Activated CD4-positive, alpha-beta T cell treated with anti-CD3 and anti-CD28 coated beads for 4 hours (primary cell): ENCODE measurements around the gene EPHB1.
"Not testable (repeated sequence)": the region's sequence is repeated elsewhere in the genome, so short reads cannot be mapped to it uniquely, and the experiment has no call there.

Experiments used
- DNase-seq, 2 donors: peaks; one replicate each; pipeline ENCODE4 v3.0.0-alpha.2; 2020

EPHB1 gene

DNA sequence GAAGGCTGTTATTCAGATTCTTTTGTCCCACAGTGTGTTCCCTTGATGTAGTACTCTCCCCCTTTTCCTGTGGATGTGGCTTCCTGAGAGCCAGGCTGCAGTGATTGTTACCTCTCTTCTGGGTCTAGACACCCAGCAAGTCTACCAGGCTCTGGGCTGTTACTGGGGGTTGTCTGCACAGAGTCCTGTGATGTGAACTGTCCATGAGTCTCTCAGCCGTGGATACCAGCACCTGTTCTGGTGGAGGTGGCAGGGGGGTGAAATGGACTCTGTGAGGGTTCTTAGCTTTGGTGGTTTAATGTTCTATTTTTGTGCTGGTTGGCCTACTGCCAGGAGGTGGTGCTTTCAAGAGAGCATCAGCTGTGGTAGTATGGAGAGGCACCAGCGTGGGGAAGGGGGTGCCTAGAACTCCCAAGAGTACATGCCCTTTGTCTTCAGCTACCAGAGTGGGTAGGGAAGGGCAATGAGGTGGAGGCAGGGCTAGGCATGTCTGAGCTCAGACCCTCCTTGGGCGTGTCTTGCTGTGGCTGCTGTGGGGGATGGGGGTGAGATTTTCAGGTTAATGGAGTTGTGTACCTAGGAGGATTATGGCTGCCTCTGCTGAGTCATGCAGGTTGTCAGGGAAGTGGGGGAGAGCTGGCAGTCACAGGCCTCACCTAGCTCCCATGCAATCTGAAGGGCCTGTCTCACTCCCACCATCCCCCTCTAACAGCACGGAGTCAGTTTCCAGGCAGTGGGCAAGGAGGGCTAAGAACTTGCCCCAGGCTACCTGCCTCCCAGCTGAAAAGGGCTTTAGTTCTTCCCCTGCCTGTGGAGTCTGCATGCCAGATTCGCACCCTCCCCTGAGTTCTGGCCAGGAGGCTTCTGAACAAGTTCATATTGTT is 272.0 kb downstream of the EPHB1 start:
- DNase-seq = not testable (repeated sequence)

DNA sequence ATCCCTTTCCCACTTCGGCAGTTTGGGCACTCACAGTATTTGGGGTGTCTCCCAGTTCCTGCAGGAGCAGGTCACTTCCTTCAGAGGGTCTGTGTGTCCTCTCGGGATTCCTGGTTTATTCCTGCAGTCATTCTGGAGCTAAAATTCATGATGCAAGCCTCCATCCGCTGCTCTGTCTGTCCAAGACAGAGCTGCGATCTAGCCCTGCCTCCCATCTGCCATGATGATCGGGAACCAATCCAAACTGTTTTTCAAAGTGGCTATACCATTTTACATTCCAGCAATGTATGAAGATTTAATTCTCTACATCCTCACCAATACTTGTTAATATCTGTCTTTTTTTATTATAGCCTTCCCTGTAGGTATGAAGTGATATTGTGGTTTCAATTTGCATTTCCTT is 273.0 kb downstream of the EPHB1 start:
- no peak for DNase-seq

DNA sequence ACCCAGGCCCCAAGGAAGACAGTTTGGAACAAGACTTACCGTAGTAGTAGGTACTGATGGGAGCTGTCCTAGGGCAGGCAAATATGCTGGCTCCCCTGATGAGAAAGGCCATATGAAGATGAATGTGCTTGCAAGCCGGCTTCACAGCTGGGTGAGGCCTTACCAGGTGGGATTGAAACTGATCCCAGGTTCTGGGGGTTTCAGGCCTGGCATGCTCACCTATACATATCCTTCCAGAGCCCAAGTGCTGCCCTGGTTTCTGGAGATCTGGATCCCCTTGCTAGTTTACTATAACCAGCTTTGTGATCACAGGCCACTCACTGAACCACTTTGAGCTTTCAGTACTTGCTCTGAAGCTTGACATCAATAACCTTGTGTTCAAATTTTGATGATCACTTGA is 274.3 kb downstream of the EPHB1 start:
- DNase-seq = no peak

DNA sequence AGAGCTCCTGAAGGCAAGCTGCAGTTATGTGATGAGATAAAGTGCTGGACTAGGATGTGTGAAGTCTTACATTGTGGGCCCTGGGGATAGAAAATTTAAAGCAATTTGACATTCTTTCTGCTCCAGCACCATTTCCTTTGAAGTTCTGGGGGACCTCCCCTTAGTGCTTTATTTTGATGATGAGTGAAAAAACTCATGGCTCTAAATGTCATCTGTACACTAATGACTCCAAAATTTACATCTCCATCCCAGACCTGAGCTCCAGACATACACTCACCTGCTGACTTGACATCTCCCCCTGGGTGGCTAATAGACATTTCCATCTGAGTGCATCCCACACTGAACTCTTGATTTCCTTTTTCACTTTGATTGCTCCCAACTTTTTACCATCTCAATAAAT is 276.4 kb downstream of the EPHB1 start:
- no peak for DNase-seq

DNA sequence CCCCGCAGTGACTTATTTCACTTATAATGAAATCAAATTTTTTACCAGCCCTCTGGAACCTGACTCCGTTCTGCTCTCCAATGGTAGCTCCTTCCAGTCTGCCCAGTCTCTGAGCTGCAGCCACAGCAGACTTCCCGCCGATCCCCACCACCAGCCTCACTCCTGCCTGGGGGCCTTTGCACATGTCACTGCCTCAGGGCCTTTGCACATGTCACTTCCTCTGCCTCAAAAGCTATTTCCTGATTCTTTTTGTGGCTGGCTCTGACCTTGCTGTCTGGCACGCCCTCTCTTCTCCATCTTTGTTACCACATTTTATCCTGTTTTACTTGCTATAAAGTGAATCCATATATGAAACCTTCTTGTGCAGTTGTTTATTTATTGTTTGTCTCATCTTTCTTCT is 277.4 kb downstream of the EPHB1 start:
- DNase-seq = no peak

DNA sequence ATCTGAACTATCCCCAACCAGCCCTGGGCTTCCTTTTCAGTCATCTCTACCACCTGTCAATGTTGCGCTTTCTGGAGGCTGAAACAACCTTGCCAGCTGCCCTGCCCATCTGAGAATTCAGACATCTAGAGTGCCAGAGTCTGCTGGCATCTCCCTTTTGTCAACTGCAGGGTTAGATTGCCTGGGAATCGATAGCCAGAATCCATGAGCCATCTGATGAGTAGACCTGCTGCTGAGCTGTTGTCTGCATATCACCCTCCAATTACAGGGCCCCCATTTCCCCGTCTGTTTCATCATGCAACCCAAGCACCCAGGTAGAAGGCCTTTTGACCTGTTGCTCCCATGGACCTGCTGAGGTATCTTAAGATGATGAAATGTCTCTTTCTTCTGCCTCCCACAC is 280.1 kb downstream of the EPHB1 start:
- no peak for DNase-seq

DNA sequence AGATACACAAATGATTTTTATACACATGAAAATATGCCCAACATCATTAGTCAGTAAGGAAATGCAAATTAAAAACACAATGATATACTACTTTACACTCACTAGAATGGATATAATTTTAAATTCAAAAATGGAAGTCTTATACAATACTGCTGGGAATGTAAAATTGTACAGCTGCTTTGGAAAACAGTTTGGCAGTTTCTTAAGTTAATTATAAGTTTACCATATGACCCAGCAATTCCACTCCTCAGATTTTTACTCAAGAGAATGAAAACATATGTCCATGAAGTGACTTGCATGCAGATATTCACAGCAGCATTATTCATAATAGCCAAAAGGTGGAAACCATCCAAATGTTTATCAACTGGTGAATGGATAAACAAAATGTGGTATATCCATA is 281.3 kb downstream of the EPHB1 start:
- DNase-seq = no peak

DNA sequence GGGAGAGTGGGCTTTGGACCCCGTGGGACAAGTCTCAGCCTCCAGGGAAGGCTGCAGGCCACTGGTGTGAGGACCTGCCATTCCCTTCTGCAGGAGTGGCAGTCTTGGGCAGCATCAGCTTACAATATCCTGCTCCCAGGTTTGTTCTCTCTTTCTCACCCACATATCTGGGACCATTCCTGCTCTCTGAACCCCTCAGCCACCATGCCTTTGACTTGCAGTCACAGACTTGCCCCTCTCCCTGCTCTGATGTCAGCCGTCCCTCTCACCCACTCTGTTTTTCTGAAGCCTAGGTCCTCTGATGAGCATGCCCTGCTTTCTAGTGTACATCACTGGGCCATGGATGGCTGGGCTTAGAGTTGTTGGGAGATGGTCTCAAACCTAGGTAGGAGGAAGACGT is 282.1 kb downstream of the EPHB1 start:
- DNase-seq = no peak

DNA sequence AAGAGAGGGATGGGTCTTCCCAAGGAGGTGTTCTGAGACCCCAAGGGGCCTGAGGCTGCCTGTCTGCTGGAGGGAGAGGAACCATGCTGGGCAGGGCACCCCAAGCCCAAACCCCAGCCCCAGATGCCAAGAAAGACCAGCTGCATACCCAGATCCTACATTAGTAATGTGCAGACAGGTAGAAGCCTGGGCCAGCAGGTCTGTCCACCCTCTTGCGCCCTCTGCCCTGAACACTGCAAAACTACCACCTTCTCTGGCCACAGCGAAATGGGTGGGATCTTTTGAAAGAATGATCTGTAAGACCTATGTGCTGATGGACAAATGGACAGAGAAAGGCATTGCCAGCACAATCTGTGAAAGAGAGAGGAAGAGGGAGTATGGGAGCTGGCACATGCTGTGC is 283.2 kb downstream of the EPHB1 start:
- DNase-seq = no peak

DNA sequence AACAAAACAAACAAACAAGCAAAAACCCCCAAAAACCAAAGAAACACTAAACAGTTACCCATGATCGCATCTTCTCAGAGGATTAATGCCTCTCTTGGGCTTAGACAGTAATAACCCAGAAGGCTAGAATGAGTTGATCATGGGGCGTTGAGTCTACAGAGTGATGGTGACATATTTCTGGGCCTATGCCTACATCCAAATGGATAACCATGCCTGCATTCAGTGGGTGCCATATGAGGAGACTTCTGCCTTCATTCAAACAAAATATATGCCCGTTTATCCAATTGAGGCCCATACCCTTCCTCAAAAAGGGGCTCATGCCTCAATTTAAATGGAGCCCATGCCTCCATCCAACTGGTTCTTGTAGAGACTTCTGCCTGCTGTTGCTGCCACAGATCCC is 284.0 kb downstream of the EPHB1 start:
- DNase-seq = no peak

DNA sequence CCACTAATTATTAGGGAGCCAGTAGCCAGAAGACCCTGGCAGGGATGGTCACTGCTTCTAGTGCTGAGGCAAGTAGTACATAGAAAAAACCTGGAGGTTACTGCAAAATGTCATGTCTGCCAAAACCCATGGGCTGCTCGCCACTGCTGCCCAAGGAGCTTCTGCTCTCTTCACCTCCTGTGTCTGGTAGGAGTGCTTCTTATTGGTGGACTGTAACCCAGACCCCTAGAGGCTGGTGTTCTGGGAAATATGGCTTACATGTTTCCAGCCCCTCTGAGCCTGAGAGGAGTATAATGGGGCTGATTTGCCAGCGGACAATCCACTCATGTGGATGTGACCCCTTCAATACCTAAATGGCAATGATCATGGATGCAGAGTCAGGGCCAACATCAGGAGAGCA is 286.4 kb downstream of the EPHB1 start:
- no peak for DNase-seq

DNA sequence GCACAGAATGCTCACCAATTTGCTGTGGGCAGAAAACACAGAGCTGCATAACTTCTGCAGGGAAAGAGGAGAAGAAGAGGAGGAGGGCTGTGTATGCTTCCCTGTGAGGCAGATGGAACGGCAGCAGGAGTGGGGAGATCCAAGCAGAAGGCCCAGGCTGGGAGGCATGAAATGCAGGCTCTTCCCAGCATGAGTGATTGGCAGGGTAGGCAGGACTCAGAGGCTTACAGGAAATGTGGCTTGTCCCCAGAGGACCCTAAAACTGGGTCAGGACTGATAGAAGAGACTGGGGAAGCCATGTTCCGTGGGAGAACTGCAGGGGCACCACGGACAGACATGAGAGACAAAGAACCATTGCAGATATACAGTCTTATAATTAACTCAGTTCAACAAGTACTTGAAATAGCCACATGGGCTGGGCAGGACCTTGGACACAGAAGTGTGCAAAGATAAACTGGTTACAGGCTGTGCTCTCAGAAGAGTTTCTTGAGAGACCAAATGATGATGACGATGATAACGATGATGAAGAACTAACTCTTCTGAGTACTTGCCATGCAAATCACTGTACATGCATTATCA is 286.9 kb downstream of the EPHB1 start:
- no peak for DNase-seq

DNA sequence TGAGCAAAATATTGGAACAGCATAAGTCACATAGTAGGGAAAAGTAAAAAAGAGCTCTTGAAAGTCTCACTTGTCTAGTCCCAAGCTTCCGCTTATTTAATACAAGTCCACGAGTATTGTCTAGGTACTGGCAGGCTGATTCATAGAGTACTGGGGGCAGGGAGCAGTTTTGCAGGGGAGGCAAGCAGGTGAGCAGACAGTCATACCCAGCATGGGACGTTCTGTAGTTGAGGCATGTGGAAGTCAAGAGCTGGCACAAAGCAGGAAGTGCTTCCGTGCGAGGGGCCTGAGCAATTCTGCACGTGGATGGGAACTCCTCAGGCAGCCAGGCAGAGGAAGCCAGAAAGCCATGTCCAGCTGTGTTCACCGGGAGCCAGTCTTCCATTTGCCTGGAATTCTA is 287.6 kb downstream of the EPHB1 start:
- DNase-seq = no peak

DNA sequence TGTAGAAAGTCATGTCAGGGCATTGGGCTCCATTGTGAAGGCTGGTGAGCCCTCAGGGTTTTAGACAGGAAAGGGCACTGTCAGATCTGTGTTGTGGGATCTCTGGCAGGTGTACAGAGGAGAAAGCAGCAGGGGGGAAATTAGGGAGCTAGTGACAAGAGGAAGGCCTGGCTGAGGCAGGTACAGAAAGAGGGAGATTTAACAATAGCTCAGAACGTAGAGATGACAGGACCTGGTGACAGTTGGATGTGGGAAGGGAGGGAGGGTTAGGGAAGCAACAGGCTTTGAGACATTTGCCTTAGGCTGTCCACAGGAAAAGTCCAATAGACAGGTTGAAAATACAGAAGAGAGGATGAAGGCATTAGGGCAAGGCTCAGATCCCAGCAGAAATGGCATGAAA is 288.1 kb downstream of the EPHB1 start:
- DNase-seq = no peak

DNA sequence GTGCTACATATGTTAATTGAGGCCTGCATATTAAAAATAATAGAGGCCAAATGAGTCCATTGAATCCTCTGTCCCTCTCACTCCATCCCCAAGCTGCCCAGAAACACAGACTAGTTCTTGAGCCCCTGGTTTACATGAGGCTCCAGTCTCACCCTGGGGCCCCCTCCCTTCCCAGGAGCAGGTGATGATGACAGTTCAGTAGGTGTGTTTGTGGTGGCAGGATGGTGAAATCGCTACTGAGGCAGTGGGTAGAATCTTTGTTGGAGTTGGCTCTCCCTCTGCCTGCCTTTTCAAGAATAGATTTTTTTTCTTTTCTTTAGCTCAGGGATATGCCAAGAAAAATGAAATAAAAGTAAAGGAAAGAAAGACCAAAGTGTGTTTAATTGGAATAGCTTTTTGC is 288.7 kb downstream of the EPHB1 start:
- DNase-seq = no peak

DNA sequence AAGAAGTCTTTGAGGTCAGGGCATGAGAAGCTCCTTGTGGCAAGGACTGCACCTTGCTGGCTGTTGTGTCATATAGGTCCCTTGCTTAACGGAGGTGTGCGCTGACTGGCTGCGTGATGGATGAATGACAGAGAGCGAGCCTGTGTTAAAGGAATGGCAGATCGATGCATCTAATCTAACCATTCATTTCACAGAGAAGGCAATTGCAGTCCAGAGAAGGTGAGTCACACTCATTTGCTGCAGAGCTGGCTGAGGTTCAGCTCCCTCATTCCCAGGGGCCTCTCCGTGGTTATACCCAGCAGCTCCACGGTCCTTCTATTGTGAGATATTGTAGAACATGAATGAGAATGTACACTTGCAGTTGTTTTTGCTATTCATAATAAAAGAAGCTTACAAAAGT is 289.3 kb downstream of the EPHB1 start:
- no peak for DNase-seq

DNA sequence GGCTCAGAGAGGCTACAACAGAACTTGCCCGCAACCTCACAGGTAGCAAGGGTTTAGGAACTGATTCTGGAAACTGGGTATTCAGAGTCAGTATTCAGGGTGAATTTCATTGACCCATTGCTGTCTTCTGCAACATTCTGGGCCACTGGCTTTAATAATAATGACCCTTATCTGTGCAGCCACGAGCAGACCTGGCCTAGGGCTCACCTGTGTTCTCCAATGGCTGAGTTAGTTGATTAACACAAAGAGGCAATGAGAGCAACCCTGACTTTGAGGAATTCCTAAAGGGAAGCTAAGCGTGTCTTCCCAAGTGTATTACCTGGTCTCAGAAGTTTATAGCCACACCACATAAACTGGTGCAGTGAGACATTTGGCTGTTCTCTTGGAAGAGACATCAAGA is 289.9 kb downstream of the EPHB1 start:
- DNase-seq = no peak

DNA sequence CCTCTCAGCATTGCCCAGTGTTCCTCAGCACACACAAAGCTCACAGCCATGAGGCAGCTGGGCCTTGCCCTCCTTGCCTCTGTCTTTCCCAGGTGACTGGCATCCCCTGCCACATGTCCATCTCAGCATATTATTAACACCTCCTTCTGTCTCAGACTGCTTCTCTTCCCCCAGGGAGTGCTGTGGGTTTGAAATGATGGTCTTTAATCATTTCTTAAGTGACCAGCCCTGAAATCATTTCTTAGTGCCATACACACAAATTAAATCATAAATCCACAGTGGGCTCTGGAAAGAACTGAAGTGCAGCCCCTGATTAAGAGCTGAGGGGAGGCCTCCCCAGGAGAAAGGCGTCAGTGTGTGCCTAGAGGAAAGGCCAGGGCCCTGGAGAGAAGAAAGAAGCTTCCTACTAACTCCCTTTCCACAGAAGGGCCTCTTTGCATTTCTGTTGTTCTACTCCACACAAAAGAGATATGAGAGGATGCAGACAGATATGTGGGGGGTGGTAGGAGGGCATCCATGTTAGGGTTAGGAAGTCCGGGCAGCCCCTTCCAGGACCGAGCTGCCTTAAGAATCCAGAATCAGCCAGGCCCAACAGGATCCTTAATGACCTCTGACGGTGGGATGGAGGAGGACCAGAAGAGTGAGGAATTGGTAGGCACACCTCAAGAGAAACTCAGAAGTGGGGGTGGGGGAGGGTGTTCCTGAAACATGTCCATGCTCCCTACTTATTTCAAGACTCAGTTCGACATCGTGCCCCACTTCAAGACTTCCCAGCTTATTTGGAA is 290.8 kb downstream of the EPHB1 start:
- no peak for DNase-seq

DNA sequence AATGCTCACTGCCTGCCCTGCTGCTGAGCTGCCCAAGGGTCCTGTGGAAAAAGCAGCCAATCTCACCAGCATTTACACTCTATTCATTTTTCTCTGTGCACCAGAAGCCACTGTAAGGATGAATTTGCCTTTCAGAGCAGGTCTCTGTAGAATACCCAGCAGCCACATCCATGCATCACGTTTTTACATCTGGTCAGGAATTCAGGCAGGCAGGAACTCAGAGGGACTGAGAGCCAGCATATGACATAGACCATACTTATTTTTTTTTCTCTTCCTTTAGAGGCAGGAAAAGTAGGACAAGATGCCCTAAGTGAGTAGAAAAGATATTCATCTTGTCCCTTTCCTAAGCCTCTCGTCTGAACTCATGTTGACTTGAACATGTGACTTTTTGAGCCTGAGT is 292.7 kb downstream of the EPHB1 start:
- no peak for DNase-seq

DNA sequence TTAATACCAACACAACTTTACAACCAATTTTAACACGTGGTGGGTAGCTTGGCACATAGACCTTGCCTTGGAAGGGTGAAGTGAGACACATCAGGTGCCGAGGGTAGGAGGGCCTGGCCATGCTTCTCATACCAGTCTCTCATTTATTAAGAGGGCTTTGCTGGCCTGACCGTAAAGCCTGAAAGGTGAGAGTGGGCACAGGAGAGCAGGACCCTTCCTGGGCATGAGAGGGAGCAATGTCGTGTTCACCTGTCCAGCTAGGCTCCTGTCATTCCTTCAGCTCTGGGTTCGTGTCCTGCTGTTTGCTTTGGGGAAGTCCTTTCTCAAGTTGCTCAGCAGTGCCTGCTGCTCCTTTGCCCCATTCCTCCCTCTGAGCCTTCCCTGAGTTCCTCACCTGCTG is 294.4 kb downstream of the EPHB1 start:
- DNase-seq = no peak

DNA sequence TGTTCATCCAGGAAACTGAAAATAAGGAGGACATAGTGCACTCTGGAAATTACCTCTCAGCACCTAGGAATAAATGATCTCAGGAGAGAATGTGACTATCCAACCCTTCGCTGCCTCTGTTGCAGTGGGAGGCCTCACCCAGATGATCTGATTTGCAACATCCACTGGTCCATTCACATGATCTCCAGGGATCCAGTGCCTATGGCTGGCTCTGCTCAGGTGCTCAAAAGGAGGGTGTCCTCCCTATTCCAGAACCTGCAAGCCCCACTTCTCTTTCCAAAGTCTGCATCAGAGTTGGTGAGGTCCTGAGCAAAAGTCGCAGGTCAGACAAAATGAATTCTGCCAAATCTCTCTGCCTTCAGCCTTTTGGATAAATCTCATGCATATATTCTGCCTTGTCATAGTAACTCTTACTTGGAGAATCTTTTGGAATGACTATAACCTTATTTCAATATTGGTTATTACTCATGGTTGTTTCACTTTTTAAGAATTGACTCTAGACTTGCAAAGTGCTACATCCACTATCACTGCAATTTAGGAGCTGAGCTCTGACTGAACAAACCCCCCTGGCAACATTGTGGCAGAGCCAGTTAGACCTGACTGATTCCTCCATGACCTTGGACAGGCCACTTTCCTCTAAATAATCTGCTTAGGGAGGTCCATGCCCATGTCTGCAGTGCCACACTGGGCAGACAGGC is 295.1 kb downstream of the EPHB1 start:
- DNase-seq = no peak

DNA sequence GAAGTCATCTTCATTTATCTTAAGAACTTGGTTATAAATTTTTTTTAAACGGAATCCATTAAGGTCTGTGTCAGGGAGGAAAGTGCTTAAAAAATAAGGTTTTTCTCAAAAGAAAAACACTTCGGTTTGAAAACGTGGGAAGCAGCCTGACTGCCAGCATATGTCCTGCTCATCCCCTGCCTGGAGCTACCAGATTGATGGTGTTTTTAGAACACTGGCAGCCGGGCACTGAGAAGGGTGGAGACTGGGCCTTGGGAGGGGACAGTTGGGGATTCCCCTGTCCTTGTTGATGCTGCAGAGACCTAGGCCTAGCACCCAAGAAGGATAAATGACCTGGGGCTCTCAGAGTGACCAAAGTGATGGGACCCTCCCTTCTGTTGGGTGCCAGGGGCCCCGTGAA is 296.9 kb downstream of the EPHB1 start:
- DNase-seq = no peak

DNA sequence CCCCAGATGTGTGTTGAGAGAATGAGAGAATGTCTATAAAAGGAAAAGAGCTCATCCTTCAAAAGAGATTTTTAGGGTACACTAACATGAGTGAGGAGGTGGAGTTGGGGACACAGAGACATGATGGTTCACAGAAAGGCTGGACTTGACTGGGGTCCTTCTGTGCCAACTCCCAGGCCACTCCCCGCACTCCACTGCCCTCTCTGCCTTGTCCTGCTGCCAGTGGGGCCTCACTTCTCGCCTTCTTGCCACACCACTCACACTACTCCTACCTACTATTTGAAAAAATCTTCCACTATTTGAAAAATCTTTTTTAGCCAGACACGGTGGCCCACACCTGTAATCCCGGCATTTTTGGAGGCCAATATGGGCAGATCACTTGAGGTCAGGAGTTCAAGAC is 298.1 kb downstream of the EPHB1 start:
- DNase-seq = no peak
